HG03460 (cell line): ENCODE data around the gene ARHGAP28.

Experiments
- ATAC-seq: cut with Tn5 transposase; IDR thresholded peaks from one replicate; pipeline ENCODE4 v1.9.1; 2021; ENCODE audit not compliant: unreplicated experiment

The ARHGAP28 gene

GRCh38 chr18:6866552-6867085 is 137.1 kb downstream of the ARHGAP28 start:
- ATAC-seq, result no peak

- ATAC-seq, result no peak
These were observed 138.5 kb downstream of the ARHGAP28 start for GRCh38 chr18:6868033-6868432.

GRCh38 chr18:6871566-6871965 is 142.1 kb downstream of the ARHGAP28 start:
- ATAC-seq, result no peak

GRCh38 chr18:6873040-6873751 is 143.7 kb downstream of the ARHGAP28 start:
- ATAC-seq, result no peak

GRCh38 chr18:6874315-6874714 is 144.8 kb downstream of the ARHGAP28 start:
- no peak for ATAC-seq

- ATAC-seq, result no peak
These were observed 146.2 kb downstream of the ARHGAP28 start for GRCh38 chr18:6875749-6876148.

- no peak for ATAC-seq
These were observed 147.1 kb downstream of the ARHGAP28 start for GRCh38 chr18:6876641-6877041.

GRCh38 chr18:6877288-6877687 is 147.8 kb downstream of the ARHGAP28 start:
- ATAC-seq, result no peak

- ATAC-seq, result no peak
These were observed 149.2 kb downstream of the ARHGAP28 start for GRCh38 chr18:6878556-6879297.

GRCh38 chr18:6879508-6880195 is 150.1 kb downstream of the ARHGAP28 start:
- no peak for ATAC-seq

- no peak for ATAC-seq
These were observed 151.7 kb downstream of the ARHGAP28 start for GRCh38 chr18:6881034-6881820.

- no peak for ATAC-seq
These were observed 152.9 kb downstream of the ARHGAP28 start for GRCh38 chr18:6882401-6882800.

GRCh38 chr18:6885006-6885481 is 155.5 kb downstream of the ARHGAP28 start:
- no peak for ATAC-seq

- no peak for ATAC-seq
These were observed 156.7 kb downstream of the ARHGAP28 start for GRCh38 chr18:6885992-6886796.

- no peak for ATAC-seq
These were observed 157.3 kb downstream of the ARHGAP28 start for GRCh38 chr18:6886797-6887330.

GRCh38 chr18:6891788-6892187 is 162.3 kb downstream of the ARHGAP28 start:
- no peak for ATAC-seq

- ATAC-seq, result no peak
These were observed 171.9 kb downstream of the ARHGAP28 start for GRCh38 chr18:6901286-6901926.

- no peak for ATAC-seq
These were observed 187.6 kb downstream of the ARHGAP28 start for GRCh38 chr18:6917072-6917471.
